Thyroid gland (tissue), 4 donors: ENCODE results near the gene APBB1IP. TPM values are rescaled to one million over a fixed set of nuclear protein-coding genes. Genes with fewer than 3 reads are reported as not detected.

Experiments used
- DNase-seq, 2 donors: peaks; one replicate each; pipeline ENCODE4 v3.0.0-alpha.2; 2019
- H3K27ac ChIP-seq, 3 donors: fragments of 200-600 bp; sonication (generic); 1 replicate in 2 of 3; 2 replicates in 1 of 3; pipeline ENCODE4 v1.5.1; 2016 to 2019; ENCODE audit warnings: mild to moderate bottlenecking in 1 of 3, moderate library complexity in 1 of 3
- H3K27me3 ChIP-seq: fragments of 200-600 bp; sonication (generic); one replicate; pipeline ENCODE4 v1.5.1; 2019
- H3K36me3 ChIP-seq, 2 donors: fragments of 200-600 bp; sonication (generic); one replicate each; pipeline ENCODE4 v1.5.1; 2016 to 2019
- H3K4me1 ChIP-seq, 2 donors: fragments of 200-600 bp; sonication (generic); one replicate each; pipeline ENCODE4 v1.5.1; 2017 to 2019
- H3K4me3 ChIP-seq, 3 donors: fragments of 200-600 bp; sonication (generic); replicated peaks in 1 of 3; 1 replicate in 2 of 3; 2 replicates in 1 of 3; pipeline ENCODE4 v1.5.1; 2016; ENCODE audit warnings: mild to moderate bottlenecking in 1 of 3
- H3K9me3 ChIP-seq: fragments of 200-600 bp; sonication (generic); one replicate; pipeline ENCODE4 v1.5.1; 2017
- CTCF ChIP-seq, 6 experiments: fragments of 200-600 bp in 3 of 6; fragments of 450-650 bp in 3 of 6; sonication (generic) in 3 of 6; IDR thresholded peaks; one replicate each; pipeline ENCODE4 v1.5.1; 2016 to 2019; ENCODE audit warnings: antibody characterized with exemption in 6 of 6, mild to moderate bottlenecking in 2 of 6, inconsistent platforms in 1 of 6, moderate library complexity in 1 of 6
- POLR2A ChIP-seq, 2 donors: fragments of 450-650 bp; IDR thresholded peaks; one replicate each; pipeline ENCODE4 v1.6.1; 2017; ENCODE audit warnings: antibody characterized with exemption in 2 of 2, mild to moderate bottlenecking in 2 of 2, moderate library complexity in 1 of 2
- WGBS, 2 donors: methylation state at CpG; one replicate each; pipeline ENCODE4 v1.1.5; 2017; 5-methylcytosine and 5-hydroxymethylcytosine counted together
- intact Hi-C: fragments of 100-400 bp; cut with DNase I; formaldehyde crosslinking; loops from one replicate; pipeline ENCODE4 v1.15.1; 2023
- total RNA-seq, 4 donors: library from RNA; depleted of rRNA; stranded (reverse); fragments of >200 nt; gene quantifications; one replicate each; pipeline ENCODE4 v1.2.3, GENCODE V29; 2016

The APBB1IP gene
- total RNA-seq, 4 donors from 2014 or later, result 1.5 to 4.3 (median 2.2) TPM

- Histone ChIP-seq H3K27ac (no peak overlapping the region), H3K27me3 (no peaks in the 10 kb centered on the region), H3K4me1 (no peaks in the 10 kb centered on the region), H3K9me3 (no peaks in the 10 kb centered on the region), H3K4me3 (no peak overlapping the region), H3K36me3 (no peaks in the 10 kb centered on the region)
- DNase-seq, result no peak
- intact Hi-C loops, result no loop called here
- 75 to 87% methylated on average over 7 of the region's 7 CpGs for WGBS, 2 donors
- TF ChIP-seq CTCF (IDR thresholded peaks at IDR 0.05) (no peak), POLR2A (IDR thresholded peaks at IDR 0.05) (no peak)
Measured at GRCh38 chr10:26441491-26442214, 3.5 kb downstream of the APBB1IP start.

- 72 to 83% methylated on average over 8 of the region's 8 CpGs for WGBS, 2 donors
- no peak overlapping the region for H3K27ac ChIP-seq
- DNase-seq, result no peak
Measured at GRCh38 chr10:26445411-26446031, 7.4 kb downstream of the APBB1IP start.

GRCh38 chr10:26446258-26446657, 8.1 kb downstream of the APBB1IP start:
- Histone ChIP-seq H3K36me3 (no peaks in the 10 kb centered on the region), H3K4me3 (no peak overlapping the region), H3K27me3 (no peaks in the 10 kb centered on the region), H3K4me1 (no peaks in the 10 kb centered on the region), H3K27ac (no peak overlapping the region), H3K9me3 (no peaks in the 10 kb centered on the region)
- no peak for DNase-seq
- WGBS, 2 donors, result 80 to 86% methylated on average over 5 of the region's 5 CpGs
- intact Hi-C loops, result no loop called here
- no peak for TF ChIP-seq CTCF (IDR thresholded peaks at IDR 0.05)
- no peak for TF ChIP-seq POLR2A (IDR thresholded peaks at IDR 0.05)

More at GRCh38 chr10:26445411-26446031, 7.4 kb downstream of the APBB1IP start:
- H3K36me3 ChIP-seq, result no peaks in the 10 kb centered on the region
- no peaks in the 10 kb centered on the region for H3K4me1 ChIP-seq
- TF ChIP-seq CTCF (IDR thresholded peaks at IDR 0.05) (no peak), POLR2A (IDR thresholded peaks at IDR 0.05) (no peak)
- no peaks in the 10 kb centered on the region for H3K27me3 ChIP-seq
- no peaks in the 10 kb centered on the region for H3K9me3 ChIP-seq
- H3K4me3 ChIP-seq, result no peak overlapping the region
- intact Hi-C loops, result no loop called here

- TF ChIP-seq CTCF (IDR thresholded peaks at IDR 0.05), result no peak
- no peak for TF ChIP-seq POLR2A (IDR thresholded peaks at IDR 0.05)
- Histone ChIP-seq H3K27me3 (no peaks in the 10 kb centered on the region), H3K4me1 (no peaks in the 10 kb centered on the region), H3K4me3 (no peak overlapping the region), H3K27ac (no peak overlapping the region), H3K36me3 (no peaks in the 10 kb centered on the region), H3K9me3 (no peaks in the 10 kb centered on the region)
- intact Hi-C loops, result no loop called here
- DNase-seq, result no peak
Measured at GRCh38 chr10:26448292-26448691, 10.2 kb downstream of the APBB1IP start.

- Histone ChIP-seq H3K9me3 (no peaks in the 10 kb centered on the region), H3K4me3 (no peak overlapping the region), H3K36me3 (no peaks in the 10 kb centered on the region), H3K4me1 (no peaks in the 10 kb centered on the region), H3K27me3 (no peaks in the 10 kb centered on the region), H3K27ac (no peak overlapping the region)
- TF ChIP-seq POLR2A (IDR thresholded peaks at IDR 0.05), result no peak
- no peak for TF ChIP-seq CTCF (IDR thresholded peaks at IDR 0.05)
- DNase-seq, result no peak
- intact Hi-C loops, result no loop called here
- WGBS, 2 donors, result 80 to 85% methylated on average over 8 of the region's 8 CpGs
Measured at GRCh38 chr10:26448706-26449435, 10.7 kb downstream of the APBB1IP start.
